GM18909 (cell line): ENCODE data around the gene PTGS2.

Source experiments
- ATAC-seq: cut with Tn5 transposase; IDR thresholded peaks from one replicate; pipeline ENCODE4 v1.9.1; 2021; ENCODE audit warnings: mild to moderate bottlenecking; ENCODE audit not compliant: unreplicated experiment, poor library complexity

Gene PTGS2

GRCh38 chr1:186626356-186626932 lies 53.8 kb downstream of the PTGS2 start:
- no peak for ATAC-seq

- ATAC-seq = no peak
Measured at GRCh38 chr1:186623551-186623950, 56.7 kb downstream of the PTGS2 start.
